ENCODE data around the gene POLG.

Gene POLG

DNA sequence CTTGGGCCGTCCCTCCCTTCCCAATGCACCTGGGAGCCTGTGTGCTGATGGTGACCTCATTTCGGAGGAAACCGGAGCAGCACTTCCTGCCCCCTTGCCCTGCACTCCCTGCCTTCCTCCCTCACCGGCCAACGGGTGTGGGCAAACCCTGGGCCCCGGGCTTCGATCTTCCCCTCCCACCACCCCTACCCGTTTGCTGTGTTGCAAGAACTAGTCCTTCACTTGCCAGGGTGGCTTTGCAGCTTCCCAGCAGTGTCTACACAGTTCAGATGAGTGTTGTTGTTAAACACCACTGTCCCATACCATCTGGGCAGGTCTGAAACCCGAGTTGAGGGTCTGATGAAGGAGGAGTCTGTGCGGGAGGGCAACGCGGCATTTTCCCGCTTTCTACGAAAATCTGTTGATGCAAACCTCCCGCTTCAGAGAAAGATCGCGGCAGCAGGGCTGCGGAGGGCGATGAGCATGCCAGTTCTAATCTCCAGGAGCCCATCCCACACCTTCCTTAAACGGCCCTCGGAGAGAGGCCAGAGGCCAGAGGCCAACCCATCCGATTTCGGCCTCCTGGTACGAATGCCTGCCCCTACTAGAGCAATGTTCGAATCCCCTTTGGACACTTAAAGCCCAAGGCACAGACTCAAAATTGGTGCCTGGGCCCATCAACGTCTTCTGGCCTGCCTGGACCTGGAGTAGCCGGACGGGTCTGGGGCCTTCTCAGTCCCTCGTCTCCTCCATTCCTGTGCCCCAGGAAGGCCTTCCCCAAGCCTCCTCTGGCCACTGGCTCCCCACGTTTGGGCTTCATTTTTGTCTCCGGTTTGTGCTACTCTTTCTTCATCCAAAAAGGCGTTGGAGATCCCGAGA is 35.7 kb upstream of the POLG start:
- no peak for DNase-seq

DNA sequence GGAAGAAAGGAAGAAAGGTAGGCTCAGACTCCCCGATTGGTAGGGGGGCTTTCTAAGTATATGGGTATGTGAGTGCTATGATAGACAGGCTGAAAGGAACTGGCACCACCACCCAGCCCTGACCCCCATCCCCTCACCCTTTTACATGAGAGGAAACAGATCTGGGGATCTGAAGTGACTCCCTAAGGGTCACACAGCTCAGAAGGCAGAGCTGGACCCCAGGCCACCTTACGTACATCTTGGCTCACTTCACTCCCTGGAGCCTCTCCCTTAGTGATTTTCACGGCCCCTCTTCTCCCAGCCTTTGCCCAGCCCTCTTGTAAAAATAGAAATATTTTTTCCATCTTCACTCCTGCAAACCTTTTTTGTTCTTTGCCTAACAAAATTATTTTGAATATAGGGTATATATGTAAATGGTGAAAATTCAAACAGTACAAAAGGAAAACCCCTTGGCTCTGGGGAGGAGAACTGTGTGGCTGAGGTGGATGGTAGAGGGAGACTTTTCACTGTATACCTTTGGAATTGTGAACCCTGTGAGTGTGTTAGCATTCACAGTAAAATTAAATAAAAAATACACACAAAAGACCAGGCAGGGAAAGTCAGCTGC is 34.8 kb upstream of the POLG start:
- no peak for DNase-seq

DNA sequence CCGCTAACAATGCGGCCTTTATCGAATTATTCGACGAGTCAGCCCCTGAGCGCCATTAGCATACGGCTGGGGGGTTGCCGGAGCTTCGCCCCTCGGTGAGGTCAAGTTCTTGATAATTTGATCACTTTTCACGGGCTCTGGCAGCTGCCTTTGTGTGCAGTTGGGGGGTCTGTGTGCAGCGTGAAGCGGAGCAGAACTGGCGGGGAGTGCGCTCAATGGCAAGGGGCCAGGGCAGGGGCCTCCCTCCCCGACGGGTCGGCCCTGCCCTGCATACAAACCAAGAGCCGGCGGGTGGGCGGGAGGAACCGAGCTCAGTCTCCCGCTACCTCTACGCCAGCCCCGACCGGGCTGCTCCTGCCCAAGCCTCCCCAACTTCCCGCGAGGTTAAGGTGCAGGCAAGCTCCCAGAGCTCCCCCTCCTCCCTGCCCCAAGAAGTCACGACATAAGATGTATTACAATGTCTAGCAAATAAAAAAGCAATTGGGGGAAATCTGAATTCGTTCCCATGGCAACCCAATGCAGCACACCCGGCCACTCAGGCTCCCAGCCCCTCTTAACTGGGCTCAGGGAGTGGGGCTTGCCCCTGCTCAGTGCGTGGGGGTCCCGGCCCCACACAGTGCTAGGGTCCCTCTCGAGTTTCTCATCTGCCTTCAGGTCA is 34.1 kb upstream of the POLG start:
- DNase-seq: no peak

DNA sequence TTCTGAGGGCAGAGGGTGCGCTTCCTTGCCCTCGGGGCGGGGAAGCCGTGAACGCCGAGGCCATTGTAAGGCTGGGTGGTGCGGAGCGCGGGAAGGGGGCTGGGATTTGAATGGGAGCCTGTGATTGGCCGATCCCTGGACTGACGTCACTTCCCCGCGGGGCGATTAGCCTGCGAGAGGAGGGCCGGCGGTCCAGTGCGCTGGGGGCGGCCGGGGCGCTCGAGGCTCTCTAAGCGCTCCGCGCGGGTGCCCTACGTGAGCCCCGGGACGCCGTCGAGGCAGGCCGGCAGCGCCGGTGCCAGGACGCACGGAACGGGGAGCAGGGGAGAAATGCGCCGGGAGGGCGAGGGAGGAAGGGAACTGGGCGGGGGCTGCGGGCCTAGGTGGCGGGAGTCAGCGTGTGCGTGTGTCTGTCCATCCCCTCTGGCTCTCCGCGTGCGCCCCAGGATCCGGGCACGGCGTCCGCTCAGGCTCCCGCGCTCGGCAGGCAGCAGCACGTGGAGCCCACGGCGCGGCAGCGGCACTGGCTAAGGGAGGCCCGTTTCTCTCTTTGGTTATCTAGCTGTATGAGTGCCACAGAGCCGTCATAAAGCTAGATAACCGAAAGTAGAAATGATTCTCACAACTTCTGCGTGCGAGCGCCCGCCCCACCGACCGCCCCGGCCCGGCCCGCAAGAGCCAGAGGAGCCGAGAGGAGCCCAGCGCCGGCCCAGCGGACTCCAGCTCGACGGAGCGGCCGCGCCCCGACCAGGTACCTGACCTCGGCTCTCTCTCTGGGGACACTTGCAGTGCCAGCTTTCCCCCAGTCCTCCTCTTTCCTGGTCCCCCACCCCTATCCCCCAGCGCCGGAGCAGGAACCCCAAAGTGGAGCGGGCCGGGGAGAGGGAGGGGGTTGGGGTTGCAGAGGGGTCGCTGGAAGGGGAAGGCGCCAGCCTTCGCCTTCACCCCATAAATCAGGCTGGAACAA is 33.1 kb upstream of the POLG start:
- DNase-seq: no peak

DNA sequence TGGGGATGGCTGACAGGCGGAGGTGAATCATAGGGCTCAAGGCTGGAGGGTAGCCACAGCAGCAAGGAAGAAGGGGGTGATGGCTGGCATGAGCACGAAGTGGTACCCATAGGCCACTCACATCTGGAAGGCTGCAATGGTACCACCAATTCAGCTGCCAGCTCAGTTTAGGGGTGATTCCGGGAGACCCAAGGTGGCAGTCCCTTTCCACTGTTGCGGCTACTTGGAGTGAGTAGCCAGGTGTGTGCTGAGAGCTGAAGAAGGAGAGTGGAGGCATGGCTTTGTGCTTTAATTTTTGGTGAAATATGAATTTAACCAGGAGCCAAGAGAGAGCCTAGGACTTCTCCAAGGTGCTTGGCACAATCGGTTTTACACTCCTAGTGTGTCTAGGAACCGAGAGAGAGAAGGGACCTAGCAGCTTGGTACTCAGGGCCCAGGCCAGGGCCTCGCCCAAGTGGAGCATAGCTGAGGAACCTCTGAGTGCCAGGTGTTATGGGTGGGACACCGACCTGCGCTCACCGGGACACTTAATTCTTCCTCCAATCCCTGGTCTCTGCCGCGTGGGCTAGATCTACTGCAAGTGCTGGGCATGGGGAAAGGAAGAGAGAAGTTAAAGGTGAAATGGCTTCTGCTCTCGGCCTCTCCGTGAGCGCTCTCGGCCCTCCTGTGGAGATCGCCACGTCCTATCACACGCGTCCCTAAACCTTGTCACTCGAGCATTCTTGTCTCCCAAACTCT is 32.2 kb upstream of the POLG start:
- DNase-seq: no peak

DNA sequence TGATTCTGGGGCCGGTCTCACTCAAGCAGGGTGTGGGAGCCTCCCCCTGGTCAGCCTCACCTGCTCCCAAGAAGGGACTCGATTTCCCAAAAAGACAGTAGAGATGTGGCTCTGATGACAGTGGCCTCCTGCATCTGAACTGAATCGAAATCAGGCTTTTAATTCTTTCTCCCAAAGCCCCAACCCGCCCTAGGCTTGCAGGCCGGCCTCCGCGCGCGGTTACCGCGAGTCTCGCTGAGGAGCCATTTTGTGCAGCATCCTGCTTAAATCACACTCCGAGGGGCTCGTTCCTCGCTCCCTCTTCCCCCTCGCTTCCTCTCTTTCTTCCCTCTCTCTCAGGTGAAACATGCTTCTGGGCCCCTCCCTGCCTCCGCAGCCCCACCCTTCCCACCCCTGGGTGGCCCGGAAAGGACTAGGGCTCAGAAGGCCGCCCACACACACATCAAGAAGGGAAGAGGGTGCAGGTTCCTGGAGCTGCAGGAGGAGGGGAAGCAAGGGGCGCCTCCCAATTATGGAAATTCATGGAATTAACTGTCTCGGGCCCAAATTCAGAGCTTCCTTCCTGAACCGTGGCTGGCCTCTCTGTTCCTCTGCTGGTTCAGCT is 30.9 kb upstream of the POLG start:
- no peak for DNase-seq

DNA sequence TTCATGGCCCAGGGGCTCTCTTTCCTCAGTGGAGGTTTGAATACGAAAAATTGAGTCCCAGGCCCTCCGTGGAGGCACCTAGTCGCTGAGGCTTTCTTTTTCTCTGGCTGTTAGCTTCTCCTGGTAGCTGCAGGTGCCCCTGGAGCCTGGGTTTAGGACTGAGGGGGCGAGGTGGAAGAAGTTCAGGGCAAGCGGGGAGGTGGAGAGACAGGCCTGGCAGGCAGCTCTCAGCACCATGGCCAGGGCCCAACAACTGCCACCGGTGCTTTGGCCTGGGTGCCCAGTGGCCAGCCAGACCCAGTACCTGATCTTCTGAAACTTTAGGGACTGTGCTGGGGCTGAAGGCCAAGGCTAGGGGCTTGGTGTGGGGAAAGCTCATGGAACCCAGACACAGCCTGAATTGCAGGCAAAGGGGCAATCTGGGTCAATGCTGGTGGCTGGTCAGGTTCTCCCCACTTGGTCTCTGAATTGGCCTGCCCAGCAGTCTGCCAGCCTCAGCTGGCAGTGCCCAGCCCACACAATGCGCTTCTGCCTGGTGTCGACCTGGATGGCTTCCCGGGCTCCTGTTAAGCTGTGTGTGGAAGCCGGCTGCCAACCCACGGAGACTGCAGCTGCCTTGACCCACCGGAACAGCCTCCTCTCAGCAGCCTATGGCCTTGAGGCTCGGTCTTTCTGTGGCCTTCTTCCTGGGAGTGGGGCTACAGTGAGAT is 30.3 kb upstream of the POLG start:
- DNase-seq: no peak

DNA sequence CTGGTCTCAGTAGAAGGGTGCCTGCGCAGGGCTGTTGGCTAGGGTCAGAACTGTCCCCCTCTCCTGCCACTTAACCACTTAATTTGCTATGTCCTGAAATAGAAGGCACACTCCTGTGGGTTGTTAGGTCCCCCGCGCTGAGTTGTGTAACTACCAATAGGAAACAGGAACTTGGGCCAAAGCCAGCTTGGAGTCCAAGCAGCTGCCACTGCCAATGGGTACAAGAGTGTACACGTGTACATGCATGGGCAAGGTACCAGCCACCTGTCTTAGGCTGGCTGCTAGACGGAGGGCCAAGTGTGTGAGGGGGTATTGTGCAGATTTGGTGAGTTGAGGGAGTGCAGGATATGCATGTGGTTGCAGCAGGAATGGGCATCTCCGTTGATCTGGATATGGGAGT is 29.7 kb upstream of the POLG start:
- DNase-seq: no peak

DNA sequence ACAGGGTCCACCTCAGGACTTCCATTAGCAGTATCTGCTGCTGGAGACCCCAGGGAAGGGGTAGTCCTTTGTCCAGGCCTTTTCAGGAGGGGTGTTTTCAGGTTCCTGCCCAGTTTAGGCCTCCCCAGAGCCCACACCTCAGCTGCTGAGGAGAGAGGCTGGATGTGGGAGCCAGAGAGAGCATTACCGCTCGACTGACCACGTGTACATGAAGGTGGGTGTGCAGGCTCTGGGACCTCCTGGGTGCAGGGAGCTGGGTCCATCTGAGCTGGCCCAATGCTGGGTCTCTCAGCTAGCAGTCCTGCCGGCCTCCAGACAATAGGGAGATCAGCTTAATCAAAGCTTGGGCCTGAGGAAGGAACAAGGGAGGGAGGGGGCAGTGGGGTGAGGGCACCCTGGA is 29.1 kb upstream of the POLG start:
- DNase-seq: no peak

DNA sequence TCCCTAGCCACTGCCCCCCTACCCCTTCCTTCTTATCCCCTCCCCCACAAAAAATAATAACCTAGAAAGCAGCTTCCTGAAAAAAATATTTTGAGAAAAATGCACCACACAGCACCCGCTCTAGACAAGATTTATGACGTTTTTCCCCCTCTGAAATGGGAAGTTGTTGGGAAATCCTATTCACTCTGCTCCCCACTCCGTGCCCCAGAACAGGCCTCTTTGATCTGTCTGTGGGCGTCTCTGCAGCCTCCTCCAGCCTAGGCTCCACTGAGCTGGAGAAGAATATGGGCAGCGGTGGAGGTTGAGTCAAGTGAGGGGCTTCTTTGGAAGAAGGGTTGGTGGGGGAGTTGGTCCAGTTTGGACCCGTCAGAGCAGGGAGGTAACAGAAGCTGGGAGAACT is 28.5 kb upstream of the POLG start:
- no peak for DNase-seq

DNA sequence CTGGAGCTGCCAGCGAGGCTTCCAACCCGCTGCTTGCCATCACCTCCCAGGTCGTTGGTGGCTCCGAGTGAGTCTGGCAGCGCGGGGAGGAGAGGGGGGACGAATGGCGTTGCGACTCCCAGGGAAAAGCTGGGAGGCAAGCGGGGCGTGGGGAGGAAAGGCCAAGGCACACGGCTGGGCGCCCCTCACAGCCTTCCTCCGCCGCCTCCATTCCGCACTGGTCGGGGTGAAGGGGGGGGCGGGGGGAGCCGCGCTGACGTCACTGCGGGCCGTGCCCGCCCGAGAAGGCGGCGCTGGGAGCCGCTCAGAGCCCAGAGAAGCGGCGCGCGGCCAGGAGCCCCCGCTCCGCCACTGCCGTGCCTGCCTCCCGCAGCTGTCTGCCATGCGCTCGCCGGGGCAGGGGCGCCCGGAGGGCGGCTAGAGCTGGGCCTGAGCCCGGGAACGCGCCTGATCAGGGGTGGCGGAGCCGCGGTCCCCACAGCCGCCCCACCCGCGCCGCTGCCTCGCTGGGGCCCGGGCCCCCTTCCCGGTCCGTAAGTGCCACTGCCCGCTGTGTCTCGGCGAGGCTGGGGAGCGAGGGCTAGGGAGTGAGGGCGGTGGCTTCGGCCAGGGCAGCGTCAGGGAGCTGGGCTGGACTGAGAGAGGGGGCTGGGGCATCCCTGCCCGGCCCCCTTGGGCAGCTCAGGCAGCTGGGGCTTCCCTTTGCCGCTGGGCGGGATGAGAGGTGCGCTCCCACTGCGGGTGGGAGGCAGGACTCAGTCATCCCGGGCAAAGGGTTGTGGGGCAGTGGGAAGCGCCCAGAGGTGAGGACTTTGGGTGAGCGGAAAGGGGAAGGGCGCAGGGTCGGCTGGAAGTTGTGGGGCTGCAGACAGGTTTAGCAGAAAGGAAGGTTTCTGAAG is 27.8 kb upstream of the POLG start:
- DNase-seq: peak; percentile 28

DNA sequence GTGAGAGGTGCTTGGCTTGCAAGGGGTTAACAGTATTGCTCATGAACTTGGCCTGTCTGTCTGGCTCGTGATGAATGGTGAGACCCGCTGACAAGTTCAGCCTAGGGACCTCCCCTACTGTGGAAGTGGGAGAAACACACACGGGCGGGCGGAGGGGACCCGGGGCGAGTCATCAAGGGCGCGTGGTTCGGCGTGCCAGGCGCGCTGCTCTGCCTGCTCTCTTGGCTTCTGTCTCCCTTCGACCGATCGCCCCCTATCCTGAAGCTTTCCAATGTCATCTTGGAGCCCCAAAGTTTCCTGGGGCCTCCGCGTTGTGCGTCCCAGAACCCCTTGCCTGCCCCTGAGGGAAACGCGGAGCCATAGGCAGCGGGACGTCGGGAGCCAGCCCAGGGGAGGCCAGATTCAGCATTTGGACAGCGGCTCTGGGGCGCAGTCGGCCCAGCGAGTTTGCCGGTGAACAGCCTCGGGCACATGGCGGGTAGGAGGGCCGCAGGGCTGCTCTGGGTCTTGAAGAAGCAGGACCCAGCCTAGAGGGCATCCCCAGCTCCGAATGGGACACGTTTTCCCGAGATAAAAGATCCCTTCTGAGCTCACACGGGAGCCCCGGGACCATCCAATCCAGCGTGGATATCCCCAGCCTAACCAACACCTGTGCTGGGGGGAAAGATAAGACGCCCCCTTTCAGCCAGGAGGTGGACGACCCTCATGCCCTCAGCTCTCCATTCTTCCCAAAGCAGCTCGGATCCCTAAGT is 27.0 kb upstream of the POLG start:
- DNase-seq: peak; percentile 28

DNA sequence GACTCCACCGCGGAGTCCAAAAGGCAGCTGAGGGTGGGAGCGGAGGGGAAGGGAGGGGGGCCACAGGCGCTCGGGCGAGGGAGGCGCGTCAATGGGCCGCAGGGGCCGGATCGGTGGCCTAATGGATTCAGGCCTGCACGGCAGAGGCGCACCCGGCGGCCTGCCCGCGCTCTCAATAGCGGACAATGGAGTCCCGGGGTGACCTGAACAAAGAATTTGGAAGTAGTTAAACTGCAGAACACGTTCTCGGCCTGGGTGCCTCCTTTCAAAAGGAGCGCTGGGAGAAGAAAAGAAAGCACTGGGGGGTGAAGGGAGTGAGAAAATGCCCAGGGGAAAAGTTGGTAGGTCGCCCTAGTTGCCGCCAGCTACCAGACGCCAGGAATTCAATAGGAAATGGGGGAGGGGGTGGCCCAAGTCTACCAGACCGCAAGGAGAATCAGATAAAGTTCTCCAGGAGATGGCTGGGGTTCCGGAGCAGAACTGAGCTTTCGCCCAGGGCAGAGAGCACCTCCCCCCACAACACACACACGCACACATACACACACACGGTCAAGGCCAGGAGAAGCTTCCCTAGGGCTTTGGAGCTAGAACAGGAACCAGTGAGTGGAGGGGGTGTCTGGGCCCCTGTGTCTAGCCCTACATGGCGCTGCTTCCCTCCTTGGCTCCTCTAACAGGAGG is 25.8 kb upstream of the POLG start:
- DNase-seq: no peak

DNA sequence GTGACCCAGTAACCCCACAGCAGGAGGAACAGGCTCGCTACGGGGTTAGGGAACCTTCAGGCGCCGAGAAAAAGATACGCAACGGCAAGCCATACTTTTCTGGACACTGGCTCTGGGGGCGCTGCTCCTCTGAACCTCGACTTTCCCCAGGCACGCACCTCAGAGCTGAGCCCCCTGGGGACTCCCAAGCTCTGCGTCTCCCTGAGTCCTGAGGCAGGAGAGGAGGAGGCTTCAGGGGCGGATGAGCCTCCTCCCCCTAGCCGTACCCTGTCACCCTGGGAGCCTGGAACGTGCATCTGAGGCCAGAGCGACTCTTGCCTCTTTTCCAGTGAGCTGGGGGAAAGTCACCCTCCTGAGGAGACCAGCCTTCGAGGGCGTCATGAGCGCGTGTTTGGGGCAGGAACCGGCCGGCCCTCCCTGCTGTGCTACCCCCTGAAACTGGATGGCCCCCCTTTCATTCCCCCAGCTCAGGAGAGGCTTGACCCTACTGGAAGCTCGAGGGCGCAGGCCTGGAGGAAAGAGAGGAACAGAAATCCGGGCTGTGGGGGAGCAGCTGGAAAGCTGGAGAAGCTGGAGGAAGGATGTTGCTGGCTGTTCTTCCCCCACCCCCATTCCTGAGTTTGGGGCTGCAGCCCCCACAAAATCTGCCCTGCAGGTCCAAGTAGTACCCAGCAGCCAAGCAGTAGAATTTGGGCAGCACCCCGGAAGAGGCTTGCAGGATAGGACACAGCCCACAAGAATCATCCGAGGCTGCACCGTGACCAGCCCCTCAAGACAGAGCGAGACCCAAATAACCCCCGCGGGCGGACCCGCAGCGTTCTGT is 25.1 kb upstream of the POLG start:
- DNase-seq: no peak

DNA sequence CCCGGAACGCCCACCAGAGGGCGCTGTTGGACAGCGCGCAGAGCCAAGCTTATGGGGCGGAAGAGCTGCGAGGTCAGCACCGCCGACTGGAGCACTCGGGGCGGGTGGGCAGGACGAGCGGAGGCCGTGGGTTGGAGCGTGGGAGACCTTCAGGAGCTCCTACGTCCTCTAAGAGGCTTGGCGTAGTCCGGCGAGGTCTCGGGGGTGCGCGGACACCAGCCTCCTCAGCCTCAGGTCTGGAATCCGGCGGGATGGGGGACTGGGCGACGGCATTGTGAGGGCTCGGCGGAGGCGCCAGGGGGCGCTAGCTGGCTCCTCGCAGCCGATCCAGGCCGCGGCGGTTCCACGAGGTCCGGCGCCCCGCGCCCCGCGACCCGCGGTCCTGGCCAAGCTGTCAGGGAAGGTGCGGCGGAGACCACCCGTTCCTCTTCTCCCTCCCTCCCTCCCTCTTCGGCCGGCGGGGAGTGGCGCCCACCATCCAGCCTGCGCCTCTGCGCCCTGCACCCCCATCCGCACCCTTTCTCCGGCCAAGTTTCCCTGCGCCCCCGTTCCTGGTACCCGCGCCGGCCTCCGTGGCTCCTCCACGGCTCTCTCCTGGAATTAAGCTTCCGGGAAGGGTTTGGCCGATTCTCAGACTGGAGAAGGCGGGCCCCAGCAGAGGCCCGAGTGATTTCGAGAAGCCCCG is 24.3 kb upstream of the POLG start:
- DNase-seq: peak; percentile 29

DNA sequence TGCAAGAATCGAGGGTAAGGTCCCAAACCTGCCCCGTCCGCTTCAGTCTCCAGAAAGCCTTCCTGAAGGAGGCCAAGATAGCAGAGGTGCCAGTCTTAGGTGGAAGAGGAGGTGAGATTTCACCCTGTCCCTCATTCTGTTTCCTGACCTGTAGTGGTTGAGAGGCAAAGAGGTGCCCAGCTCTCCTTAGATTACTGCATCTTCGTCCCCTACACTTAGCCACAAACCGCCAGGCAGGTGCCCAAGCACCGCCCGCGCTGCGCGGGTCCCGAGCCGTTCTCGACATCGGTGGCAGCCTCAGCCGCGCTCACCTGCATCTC is 23.8 kb upstream of the POLG start:
- no peak for DNase-seq

DNA sequence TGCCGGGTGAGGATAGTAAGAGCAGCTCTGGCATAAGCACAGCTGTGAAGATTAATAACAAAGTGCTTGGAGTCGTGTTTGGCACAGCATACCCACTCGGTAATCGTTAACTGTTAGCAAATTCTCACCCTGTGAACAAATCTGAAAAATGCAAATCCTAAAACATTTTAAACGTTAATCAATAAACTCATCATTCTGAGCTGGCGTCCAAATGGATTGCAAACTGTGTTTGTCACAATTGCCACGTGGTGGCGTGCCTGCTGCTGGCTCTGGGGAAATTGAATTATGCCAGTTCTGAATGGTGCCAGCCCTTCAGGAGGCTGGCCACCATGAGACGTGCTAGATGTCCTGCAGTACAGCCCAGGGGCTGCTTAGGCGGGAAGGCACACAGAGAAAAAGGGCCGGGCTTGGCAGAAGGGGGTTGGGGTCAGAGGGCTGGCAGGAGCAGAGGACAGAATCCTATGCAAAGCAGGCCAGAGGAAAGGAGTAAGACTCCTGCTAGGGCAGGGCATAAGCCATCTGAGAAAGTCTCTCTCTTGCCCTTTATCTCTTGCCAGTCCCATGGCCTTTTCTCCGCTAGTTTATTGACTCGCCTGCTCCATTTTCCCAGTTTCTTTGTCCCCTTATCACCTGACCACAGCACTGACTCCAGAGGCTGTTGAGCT is 22.1 kb upstream of the POLG start:
- peak; percentile 15 for DNase-seq
